HepG2 (cell line): Measurements from ENCODE around the gene CD58. TPM values are rescaled to one million over a fixed set of nuclear protein-coding genes. Genes with fewer than 3 reads are reported as not detected.
A peak's percentile ranks its signal among the peaks of the same experiment; 100 is the strongest.

Experiments used
- AGO1 ChIP-seq: fragments of 200-400 bp; formaldehyde crosslinking; IDR thresholded peaks from 2 replicates; pipeline ENCODE4 v1.6.1; 2017; ENCODE audit warnings: mild to moderate bottlenecking, low read depth, low read length, moderate library complexity; ENCODE audit not compliant: poor library complexity, severe bottlenecking
- DMAP1 ChIP-seq: IDR thresholded peaks from 2 replicates; pipeline ENCODE4 v1.6.1; 2016
- FOXO1 ChIP-seq: sonication (generic); formaldehyde crosslinking; IDR thresholded peaks from 2 replicates; pipeline ENCODE4 v1.4.0; 2020; ENCODE audit warnings: missing genetic modification reagents
- HNF4A ChIP-seq: sonication (generic); formaldehyde crosslinking; IDR thresholded peaks from 2 replicates; pipeline ENCODE4 v1.4.0; 2020; ENCODE audit warnings: missing genetic modification reagents
- HNRNPK ChIP-seq: fragments of 200-400 bp; formaldehyde crosslinking; IDR thresholded peaks from 2 replicates; pipeline ENCODE4 v1.6.1; 2018; ENCODE audit warnings: low read length, low read depth, moderate library complexity, mild to moderate bottlenecking; ENCODE audit not compliant: poor library complexity, severe bottlenecking
- JARID2 ChIP-seq: sonication (generic); formaldehyde crosslinking; IDR thresholded peaks from 2 replicates; pipeline ENCODE4 v1.8.1; 2023; ENCODE audit warnings: missing genetic modification reagents, inconsistent platforms; ENCODE audit not compliant: insufficient replicate concordance
- LBX2 ChIP-seq: sonication (generic); formaldehyde crosslinking; IDR thresholded peaks from 2 replicates; pipeline ENCODE4 v1.5.0; 2020; ENCODE audit warnings: missing genetic modification reagents, mild to moderate bottlenecking, borderline replicate concordance
- NRL ChIP-seq: sonication (generic); formaldehyde crosslinking; IDR thresholded peaks from 2 replicates; pipeline ENCODE4 v1.5.0; 2020; ENCODE audit warnings: missing genetic modification reagents, mild to moderate bottlenecking, moderate library complexity, borderline replicate concordance
- RCOR2 ChIP-seq: IDR thresholded peaks from 2 replicates; pipeline ENCODE4 v1.6.1; 2016; ENCODE audit warnings: missing biosample characterization, missing genetic modification reagents
- TIGD3 ChIP-seq: sonication (generic); formaldehyde crosslinking; IDR thresholded peaks from 2 replicates; pipeline ENCODE4 v1.5.1; 2020; ENCODE audit warnings: mild to moderate bottlenecking, missing genetic modification reagents, borderline replicate concordance
- ZBTB7B ChIP-seq: sonication (generic); formaldehyde crosslinking; IDR thresholded peaks from 2 replicates; pipeline ENCODE4 v1.4.0; 2020; ENCODE audit warnings: missing genetic modification reagents
- ZNF326 ChIP-seq: sonication (generic); formaldehyde crosslinking; IDR thresholded peaks from 2 replicates; pipeline ENCODE4 v1.4.0; 2020; ENCODE audit warnings: missing genetic modification reagents, borderline replicate concordance
- ZNF329 ChIP-seq: sonication (generic); formaldehyde crosslinking; IDR thresholded peaks from 2 replicates; pipeline ENCODE4 v1.9.0; 2021; ENCODE audit warnings: low read depth, mild to moderate bottlenecking, missing genetic modification reagents
- ZNF333 ChIP-seq: sonication (generic); formaldehyde crosslinking; IDR thresholded peaks from 2 replicates; pipeline ENCODE4 v1.4.0; 2020; ENCODE audit warnings: mild to moderate bottlenecking, missing genetic modification reagents, borderline replicate concordance
- ZNF567 ChIP-seq: sonication (generic); formaldehyde crosslinking; IDR thresholded peaks from 2 replicates; pipeline ENCODE4 v1.8.1; 2023; ENCODE audit warnings: mild to moderate bottlenecking, missing genetic modification reagents, borderline replicate concordance
- ZNF589 ChIP-seq: sonication (generic); formaldehyde crosslinking; conservative IDR thresholded peaks from 2 replicates; pipeline ENCODE4 v1.8.0; 2022; ENCODE audit warnings: mild to moderate bottlenecking, moderate library complexity, missing genetic modification reagents
- ZNF678 ChIP-seq: sonication (generic); formaldehyde crosslinking; IDR thresholded peaks from 2 replicates; pipeline ENCODE4 v1.4.0; 2020; ENCODE audit warnings: mild to moderate bottlenecking, missing genetic modification reagents
- polyA plus RNA-seq, 8 experiments: library from polyadenylated mRNA; depleted of rRNA in 3 of 8; stranded (reverse) in 7 of 8; unstranded in 1 of 8; fragments of >200 nt; fragmentation: Illumina TruSeq in 4 of 8; extraction: Trizol in 4 of 8; gene quantifications; 2 replicates each; pipeline versions ENCODE4 v1.2.1 to v1.2.3, GENCODE V29; 2011 to 2016; ENCODE audit warnings: low read depth in 4 of 8, missing spikeins in 1 of 8, mixed read lengths in 1 of 8; ENCODE audit not compliant: insufficient read depth in 1 of 8
- total RNA-seq, 5 experiments: library from RNA; depleted of rRNA; stranded (reverse); fragments of >200 nt; fragmentation: Illumina TruSeq; extraction: Trizol; gene quantifications; 2 replicates each; pipeline ENCODE4 v1.2.3, GENCODE V29; 2016; ENCODE audit warnings: low read depth in 1 of 5
- TF ChIP-seq, protein P1 (sequence below): sonication (generic); formaldehyde crosslinking; IDR thresholded peaks from 2 replicates; pipeline ENCODE4 v1.5.0; 2020; ENCODE audit warnings: mild to moderate bottlenecking, missing genetic modification reagents, borderline replicate concordance
- TF ChIP-seq, protein P2 (sequence below): sonication (generic); formaldehyde crosslinking; IDR thresholded peaks from 2 replicates; pipeline ENCODE4 v1.5.1; 2020; ENCODE audit warnings: mild to moderate bottlenecking, missing genetic modification reagents, moderate library complexity
- TF ChIP-seq, protein P3 (sequence below): IDR thresholded peaks from 2 replicates; pipeline ENCODE4 v1.6.1; 2016; ENCODE audit warnings: mild to moderate bottlenecking, missing biosample characterization, missing genetic modification reagents

The CD58 gene
- total and polyA plus RNA-seq, 2 of the 13 experiments (the other 11 are each of a cell fraction or from before 2014, with no cell fraction given): 9.4 to 13.5 TPM

DNA sequence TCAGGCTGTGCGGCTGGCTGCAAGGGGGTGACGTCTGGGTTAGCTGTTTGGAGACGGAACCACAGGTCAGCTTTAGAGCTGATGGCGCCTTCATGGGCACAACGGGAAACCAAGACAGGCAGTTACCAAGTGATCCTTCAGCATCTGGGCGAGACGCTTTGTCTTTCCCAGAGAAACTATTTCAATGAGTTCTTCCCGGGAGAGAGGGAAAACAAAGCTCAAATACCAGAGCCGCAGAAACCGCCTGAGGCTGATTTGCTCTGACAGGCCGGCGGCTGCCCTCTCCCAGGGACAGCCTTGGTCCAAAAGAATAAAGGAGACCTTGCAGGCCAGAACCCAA lies 76.5 kb downstream of the CD58 start (continued):
- TF ChIP-seq, protein P1, sequence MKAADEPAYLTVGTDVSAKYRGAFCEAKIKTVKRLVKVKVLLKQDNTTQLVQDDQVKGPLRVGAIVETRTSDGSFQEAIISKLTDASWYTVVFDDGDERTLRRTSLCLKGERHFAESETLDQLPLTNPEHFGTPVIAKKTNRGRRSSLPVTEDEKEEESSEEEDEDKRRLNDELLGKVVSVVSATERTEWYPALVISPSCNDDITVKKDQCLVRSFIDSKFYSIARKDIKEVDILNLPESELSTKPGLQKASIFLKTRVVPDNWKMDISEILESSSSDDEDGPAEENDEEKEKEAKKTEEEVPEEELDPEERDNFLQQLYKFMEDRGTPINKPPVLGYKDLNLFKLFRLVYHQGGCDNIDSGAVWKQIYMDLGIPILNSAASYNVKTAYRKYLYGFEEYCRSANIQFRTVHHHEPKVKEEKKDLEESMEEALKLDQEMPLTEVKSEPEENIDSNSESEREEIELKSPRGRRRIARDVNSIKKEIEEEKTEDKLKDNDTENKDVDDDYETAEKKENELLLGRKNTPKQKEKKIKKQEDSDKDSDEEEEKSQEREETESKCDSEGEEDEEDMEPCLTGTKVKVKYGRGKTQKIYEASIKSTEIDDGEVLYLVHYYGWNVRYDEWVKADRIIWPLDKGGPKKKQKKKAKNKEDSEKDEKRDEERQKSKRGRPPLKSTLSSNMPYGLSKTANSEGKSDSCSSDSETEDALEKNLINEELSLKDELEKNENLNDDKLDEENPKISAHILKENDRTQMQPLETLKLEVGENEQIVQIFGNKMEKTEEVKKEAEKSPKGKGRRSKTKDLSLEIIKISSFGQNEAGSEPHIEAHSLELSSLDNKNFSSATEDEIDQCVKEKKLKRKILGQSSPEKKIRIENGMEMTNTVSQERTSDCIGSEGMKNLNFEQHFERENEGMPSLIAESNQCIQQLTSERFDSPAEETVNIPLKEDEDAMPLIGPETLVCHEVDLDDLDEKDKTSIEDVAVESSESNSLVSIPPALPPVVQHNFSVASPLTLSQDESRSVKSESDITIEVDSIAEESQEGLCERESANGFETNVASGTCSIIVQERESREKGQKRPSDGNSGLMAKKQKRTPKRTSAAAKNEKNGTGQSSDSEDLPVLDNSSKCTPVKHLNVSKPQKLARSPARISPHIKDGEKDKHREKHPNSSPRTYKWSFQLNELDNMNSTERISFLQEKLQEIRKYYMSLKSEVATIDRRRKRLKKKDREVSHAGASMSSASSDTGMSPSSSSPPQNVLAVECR (CRISPR knock-in tag): no peak
- TF ChIP-seq ZBTB7B (peak; percentile 27; the same call in 1 of the 2 replicates), HNRNPK (no peak), ZNF567 (CRISPR knock-in tag) (no peak), ZNF678 (CRISPR knock-in tag) (no peak), FOXO1 (CRISPR knock-in tag) (0 out of 2 replicates have a peak, but pooled peaks have one; percentile 13), AGO1 (no peak), ZNF326 (CRISPR knock-in tag) (no peak), HNF4A (CRISPR knock-in tag) (no peak), DMAP1 (peak; percentile 17; the same call in 1 of the 2 replicates), ZNF329 (no peak), TIGD3 (CRISPR knock-in tag) (no peak), ZNF589 (no peak), LBX2 (CRISPR knock-in tag) (no peak), RCOR2 (no peak), JARID2 (CRISPR knock-in tag) (no peak), ZNF333 (CRISPR knock-in tag) (no peak), NRL (peak; percentile 41; the same call in 1 of the 2 replicates)
- TF ChIP-seq, protein P2, sequence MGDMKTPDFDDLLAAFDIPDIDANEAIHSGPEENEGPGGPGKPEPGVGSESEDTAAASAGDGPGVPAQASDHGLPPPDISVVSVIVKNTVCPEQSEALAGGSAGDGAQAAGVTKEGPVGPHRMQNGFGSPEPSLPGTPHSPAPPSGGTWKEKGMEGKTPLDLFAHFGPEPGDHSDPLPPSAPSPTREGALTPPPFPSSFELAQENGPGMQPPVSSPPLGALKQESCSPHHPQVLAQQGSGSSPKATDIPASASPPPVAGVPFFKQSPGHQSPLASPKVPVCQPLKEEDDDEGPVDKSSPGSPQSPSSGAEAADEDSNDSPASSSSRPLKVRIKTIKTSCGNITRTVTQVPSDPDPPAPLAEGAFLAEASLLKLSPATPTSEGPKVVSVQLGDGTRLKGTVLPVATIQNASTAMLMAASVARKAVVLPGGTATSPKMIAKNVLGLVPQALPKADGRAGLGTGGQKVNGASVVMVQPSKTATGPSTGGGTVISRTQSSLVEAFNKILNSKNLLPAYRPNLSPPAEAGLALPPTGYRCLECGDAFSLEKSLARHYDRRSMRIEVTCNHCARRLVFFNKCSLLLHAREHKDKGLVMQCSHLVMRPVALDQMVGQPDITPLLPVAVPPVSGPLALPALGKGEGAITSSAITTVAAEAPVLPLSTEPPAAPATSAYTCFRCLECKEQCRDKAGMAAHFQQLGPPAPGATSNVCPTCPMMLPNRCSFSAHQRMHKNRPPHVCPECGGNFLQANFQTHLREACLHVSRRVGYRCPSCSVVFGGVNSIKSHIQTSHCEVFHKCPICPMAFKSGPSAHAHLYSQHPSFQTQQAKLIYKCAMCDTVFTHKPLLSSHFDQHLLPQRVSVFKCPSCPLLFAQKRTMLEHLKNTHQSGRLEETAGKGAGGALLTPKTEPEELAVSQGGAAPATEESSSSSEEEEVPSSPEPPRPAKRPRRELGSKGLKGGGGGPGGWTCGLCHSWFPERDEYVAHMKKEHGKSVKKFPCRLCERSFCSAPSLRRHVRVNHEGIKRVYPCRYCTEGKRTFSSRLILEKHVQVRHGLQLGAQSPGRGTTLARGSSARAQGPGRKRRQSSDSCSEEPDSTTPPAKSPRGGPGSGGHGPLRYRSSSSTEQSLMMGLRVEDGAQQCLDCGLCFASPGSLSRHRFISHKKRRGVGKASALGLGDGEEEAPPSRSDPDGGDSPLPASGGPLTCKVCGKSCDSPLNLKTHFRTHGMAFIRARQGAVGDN (CRISPR knock-in tag): peak; percentile 59
- TF ChIP-seq, protein P3, sequence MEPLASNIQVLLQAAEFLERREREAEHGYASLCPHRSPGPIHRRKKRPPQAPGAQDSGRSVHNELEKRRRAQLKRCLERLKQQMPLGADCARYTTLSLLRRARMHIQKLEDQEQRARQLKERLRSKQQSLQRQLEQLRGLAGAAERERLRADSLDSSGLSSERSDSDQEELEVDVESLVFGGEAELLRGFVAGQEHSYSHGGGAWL (CRISPR knock-in tag): 0 out of 2 replicates have a peak, but pooled peaks have one; percentile 28
